AG09309 (cell line): Measurements from ENCODE around the gene WBP1.
"Not testable (repeated sequence)": the region's sequence is repeated elsewhere in the genome, so short reads cannot be mapped to it uniquely, and the experiment has no call there.

Experiments
- DNase-seq: peaks from one replicate; pipeline ENCODE4 v3.0.0-alpha.2; 2010; ENCODE audit warnings: low read depth
- H3K4me3 ChIP-seq: 2 replicates; pipeline ENCODE4 v1.5.1; 2011; ENCODE audit warnings: mild to moderate bottlenecking, low read depth, low read length, moderate library complexity; ENCODE audit not compliant: control insufficient read depth
- CTCF ChIP-seq: IDR thresholded peaks from 2 replicates; pipeline ENCODE4 v1.5.1; 2011; ENCODE audit warnings: mild to moderate bottlenecking, low read depth, low read length, inconsistent platforms; ENCODE audit not compliant: insufficient read depth, control insufficient read depth; ENCODE audit errors: missing control alignments

Gene WBP1

DNA sequence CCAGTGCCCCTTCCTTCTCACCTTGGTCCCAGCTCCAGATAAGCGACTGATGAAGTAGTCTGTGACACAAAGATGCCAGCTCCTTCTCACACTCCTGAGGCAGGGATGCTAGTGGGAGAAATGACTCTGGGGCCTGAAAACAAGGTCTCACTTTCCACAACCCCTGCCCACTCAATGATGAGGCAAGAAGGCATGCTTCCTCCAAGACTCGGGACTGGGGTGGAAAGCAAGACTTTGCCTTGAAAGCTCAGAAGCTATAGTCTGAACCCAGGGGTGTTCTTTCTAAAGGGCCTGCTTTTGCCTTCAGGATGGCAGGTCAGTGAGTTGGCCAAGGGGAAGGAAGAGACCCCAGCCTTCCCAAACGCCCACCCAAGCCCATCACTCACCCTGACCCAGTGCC, 23.2 kb downstream of the WBP1 start:
- TF ChIP-seq CTCF, result no peak
- DNase-seq, result no peak

GRCh38 chr2:74481961-74482800, 23.9 kb downstream of the WBP1 start:
- DNase-seq, result no peak
- no peak for TF ChIP-seq CTCF
- peak overlapping the region; percentile 77 for H3K4me3 ChIP-seq

More for the DNA sequence above, 23.2 kb downstream of the WBP1 start:
- peak overlapping the region; percentile 77 for H3K4me3 ChIP-seq

- H3K4me3 ChIP-seq, result peak within 1 kb of the TSS; percentile 77
- peak; percentile 72 for DNase-seq
- TF ChIP-seq CTCF, result peak; percentile 90
Observed at GRCh38 chr2:74482801-74483674, 24.8 kb downstream of the WBP1 start, which contains the start of the genes CCDC142 and TTC31. CCDC142 (minus strand) TSS chr2:74482998; CDS start chr2:74482837, 161 bp downstream. TTC31 (plus strand) TSS chr2:74483081; CDS start chr2:74483096, 15 bp downstream.

GRCh38 chr2:74483675-74484164, 25.5 kb downstream of the WBP1 start:
- H3K4me3 ChIP-seq, result peak overlapping the region; percentile 77
- DNase-seq, result not testable (repeated sequence)

- no peak for TF ChIP-seq CTCF
- DNase-seq, result no peak
- H3K4me3 ChIP-seq, result no peak overlapping the region
Observed at GRCh38 chr2:74486141-74486540, 27.9 kb downstream of the WBP1 start.

DNA sequence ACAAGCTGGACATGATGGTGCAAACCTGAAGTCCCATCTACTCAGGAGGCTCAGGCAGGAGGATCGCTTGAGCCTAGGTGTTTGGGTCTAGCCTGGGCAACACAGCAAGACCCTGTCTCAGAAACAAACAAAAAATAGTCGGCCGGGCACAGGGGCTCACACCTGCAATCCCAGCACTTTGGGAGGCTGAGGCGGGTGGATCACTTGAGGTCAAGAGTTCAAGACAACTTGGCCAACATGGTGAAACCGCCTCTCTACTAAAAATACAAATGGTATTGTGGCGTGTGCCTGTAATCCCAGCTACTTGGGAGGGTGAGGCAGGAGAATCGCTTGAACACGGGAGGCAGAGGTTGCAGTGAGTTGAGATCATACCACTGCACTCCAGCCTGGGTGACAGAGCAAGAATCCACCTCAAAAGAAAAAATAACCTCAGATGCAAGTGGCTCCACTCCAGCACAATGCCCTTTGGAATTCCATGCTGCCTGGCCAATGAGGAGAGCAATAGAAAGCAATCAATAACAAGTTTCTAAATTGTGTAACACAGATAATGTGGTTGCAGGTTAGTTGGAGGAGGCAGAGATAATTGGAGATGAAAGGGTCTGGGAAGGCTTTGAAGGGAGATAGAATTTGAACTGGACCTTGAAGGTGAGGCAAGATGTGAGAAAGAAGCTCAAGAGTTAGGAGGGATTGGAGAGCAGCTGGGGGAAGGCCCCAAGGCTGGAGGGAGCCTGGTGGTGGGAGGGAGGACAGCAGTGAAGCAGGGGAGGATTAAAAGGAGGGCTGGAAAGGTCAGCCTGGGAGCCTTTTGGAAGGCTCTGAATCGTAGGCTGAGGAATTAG, 30.6 kb downstream of the WBP1 start:
- no peak for TF ChIP-seq CTCF
- DNase-seq, result no peak
- H3K4me3 ChIP-seq, result no peak overlapping the region
